ENCODE measurements around the gene VAX1.
A peak's percentile ranks its signal among the peaks of the same experiment; 100 is the strongest.
"Not testable (repeated sequence)": the region's sequence is repeated elsewhere in the genome, so short reads cannot be mapped to it uniquely, and the experiment has no call there.

VAX1 gene

DNA sequence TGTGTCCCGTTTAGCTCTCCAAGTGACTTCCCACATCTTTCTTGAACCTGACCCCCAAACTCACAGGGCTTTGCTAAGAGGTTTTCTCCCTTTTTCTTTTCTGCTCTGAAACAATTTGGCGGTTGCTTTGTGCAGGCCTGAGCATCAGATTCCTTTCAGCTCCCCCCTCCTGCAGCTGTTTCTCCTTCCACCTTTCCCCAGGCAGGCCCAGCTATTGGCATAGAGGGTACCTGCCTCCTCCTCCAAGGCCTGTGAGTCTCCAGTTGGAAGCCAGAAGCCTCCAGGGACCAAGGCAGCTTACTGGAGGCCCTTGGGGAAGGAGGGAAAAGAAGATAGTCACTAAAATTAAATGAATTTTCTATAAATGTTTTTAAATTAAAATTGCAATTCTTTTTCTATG is 7.7 kb downstream of the VAX1 start:
- Histone ChIP-seq H3K9me2 (replicated peaks; ENCODE audit: control insufficient read depth, low read length) (no peaks in the 10 kb centered on the region), H3K27me3 (ENCODE audit: control insufficient read depth, low read length) (no peaks in the 10 kb centered on the region), H3F3A (ENCODE audit: control insufficient read depth, insufficient read depth) (no peaks in the 10 kb centered on the region), H3K9me3 (ENCODE audit: control insufficient read depth, insufficient read depth, low read length) (no peaks in the 10 kb centered on the region), H3K36me3 (ENCODE audit: control insufficient read depth, low read length) (no peaks in the 10 kb centered on the region), H3K4me1 (ENCODE audit: control insufficient read depth, low read length) (no peaks in the 10 kb centered on the region), H3K79me2 (ENCODE audit: control insufficient read depth, low read length) (no peaks in the 10 kb centered on the region), H3K4me2 (ENCODE audit: low read length) (no peak overlapping the region), H3K4me3 (ENCODE audit: low read length) (no peak overlapping the region), H4K20me1 (ENCODE audit: control insufficient read depth, insufficient read depth, low read depth, low read length) (no peaks in the 10 kb centered on the region), H3K27ac (ENCODE audit: low read depth, low read length) (no peak overlapping the region)
- TF ChIP-seq EZH2phosphoT487 (IDR thresholded peaks at IDR 0.05; ENCODE audit: borderline replicate concordance, low read length), result no peak
- TF ChIP-seq, protein P1, sequence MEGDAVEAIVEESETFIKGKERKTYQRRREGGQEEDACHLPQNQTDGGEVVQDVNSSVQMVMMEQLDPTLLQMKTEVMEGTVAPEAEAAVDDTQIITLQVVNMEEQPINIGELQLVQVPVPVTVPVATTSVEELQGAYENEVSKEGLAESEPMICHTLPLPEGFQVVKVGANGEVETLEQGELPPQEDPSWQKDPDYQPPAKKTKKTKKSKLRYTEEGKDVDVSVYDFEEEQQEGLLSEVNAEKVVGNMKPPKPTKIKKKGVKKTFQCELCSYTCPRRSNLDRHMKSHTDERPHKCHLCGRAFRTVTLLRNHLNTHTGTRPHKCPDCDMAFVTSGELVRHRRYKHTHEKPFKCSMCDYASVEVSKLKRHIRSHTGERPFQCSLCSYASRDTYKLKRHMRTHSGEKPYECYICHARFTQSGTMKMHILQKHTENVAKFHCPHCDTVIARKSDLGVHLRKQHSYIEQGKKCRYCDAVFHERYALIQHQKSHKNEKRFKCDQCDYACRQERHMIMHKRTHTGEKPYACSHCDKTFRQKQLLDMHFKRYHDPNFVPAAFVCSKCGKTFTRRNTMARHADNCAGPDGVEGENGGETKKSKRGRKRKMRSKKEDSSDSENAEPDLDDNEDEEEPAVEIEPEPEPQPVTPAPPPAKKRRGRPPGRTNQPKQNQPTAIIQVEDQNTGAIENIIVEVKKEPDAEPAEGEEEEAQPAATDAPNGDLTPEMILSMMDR (IDR thresholded peaks at IDR 0.05; ENCODE audit: low read depth, low read length, poor library complexity, severe bottlenecking), result no peak

DNA sequence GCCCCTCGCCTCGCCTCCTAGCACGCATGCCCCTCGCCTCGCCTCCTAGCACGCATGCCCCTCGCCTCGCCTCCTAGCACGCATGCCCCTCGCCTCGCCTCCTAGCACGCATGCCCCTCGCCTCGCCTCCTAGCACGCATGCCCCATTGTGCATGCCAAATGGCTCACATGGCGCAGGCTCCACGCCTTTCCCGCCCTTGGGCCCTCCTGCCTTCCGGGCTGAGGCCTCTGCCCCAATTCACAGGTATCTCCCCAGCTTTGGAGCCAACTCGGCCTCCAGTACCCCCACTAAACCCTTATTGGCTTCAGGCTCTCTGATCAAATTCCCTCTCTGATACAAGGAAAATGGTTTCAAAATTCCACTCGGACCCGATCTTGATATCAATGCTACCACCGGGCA is 11.4 kb downstream of the VAX1 start:
- not testable (repeated sequence) for H3K27me3 ChIP-seq (ENCODE audit: control insufficient read depth, low read length); H3K27ac ChIP-seq (ENCODE audit: low read depth, low read length); H4K20me1 ChIP-seq (ENCODE audit: control insufficient read depth, insufficient read depth, low read depth, low read length)

DNA sequence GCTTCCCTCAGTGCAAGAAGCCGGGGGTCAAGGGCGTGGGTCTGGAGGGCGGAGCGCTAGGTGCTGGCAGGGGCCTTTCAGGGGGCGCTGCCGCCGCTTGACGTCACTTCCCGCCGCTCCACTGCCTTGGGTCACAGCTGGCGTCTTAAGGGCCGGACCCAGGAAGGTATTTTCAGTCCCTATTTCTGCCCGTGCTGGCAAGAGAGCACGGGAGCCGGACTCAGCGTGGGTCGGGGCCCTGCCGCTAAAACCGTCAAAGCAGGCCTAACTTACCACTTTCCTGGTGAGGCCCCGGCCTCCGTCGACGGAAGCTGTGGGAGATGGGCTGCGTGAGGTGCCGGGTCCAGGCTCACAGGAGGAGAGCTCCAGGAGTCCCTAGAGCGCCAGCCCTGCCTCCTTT is 12.0 kb downstream of the VAX1 start:
- Histone ChIP-seq H3K27ac (ENCODE audit: low read depth, low read length) (no peak overlapping the region), H3K4me1 (ENCODE audit: control insufficient read depth, low read length) (no peaks in the 10 kb centered on the region), H3K36me3 (ENCODE audit: control insufficient read depth, low read length) (no peaks in the 10 kb centered on the region), H3K9me2 (replicated peaks; ENCODE audit: control insufficient read depth, low read length) (no peaks in the 10 kb centered on the region), H4K20me1 (ENCODE audit: control insufficient read depth, insufficient read depth, low read depth, low read length) (no peaks in the 10 kb centered on the region), H3K9me3 (ENCODE audit: control insufficient read depth, insufficient read depth, low read length) (no peaks in the 10 kb centered on the region), H3F3A (ENCODE audit: control insufficient read depth, insufficient read depth) (no peaks in the 10 kb centered on the region), H3K4me2 (ENCODE audit: low read length) (no peak overlapping the region), H3K4me3 (ENCODE audit: low read length) (no peak overlapping the region), H3K79me2 (ENCODE audit: control insufficient read depth, low read length) (no peaks in the 10 kb centered on the region), H3K27me3 (ENCODE audit: control insufficient read depth, low read length) (no peaks in the 10 kb centered on the region)
- TF ChIP-seq, protein P1 (IDR thresholded peaks at IDR 0.05; ENCODE audit: low read depth, low read length, poor library complexity, severe bottlenecking), result no peak
- no peak for TF ChIP-seq EZH2phosphoT487 (IDR thresholded peaks at IDR 0.05; ENCODE audit: borderline replicate concordance, low read length)

More for the DNA sequence above, 11.4 kb downstream of the VAX1 start:
- H3K4me1 ChIP-seq (ENCODE audit: control insufficient read depth, low read length); H3K9me3 ChIP-seq (ENCODE audit: control insufficient read depth, insufficient read depth, low read length); H3K9me2 ChIP-seq (replicated peaks; ENCODE audit: control insufficient read depth, low read length); H3K79me2 ChIP-seq (ENCODE audit: control insufficient read depth, low read length); H3F3A ChIP-seq (ENCODE audit: control insufficient read depth, insufficient read depth); H3K4me2 ChIP-seq (ENCODE audit: low read length); H3K36me3 ChIP-seq (ENCODE audit: control insufficient read depth, low read length); H3K4me3 ChIP-seq (ENCODE audit: low read length): not testable (repeated sequence)

DNA sequence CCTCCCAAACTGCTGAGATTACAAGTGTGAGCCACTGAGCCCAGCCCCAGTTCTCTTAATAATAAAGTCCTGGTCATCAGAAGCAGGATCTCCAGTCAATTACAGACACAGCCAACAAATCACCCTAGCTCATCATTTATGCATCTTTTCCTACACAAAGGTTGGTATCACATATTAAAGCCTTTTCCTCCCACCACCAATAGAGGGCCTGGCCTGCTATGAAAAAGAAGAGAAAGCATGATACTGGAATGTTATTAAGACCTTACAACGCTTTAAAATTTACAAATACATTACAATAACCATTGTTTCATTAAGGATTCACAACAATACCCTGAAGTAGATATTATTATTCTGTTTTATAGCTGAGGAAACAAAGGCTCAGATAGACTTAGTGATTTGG is 25.9 kb downstream of the VAX1 start:
- no peak overlapping the region for H3K27ac ChIP-seq (ENCODE audit: low read depth, low read length)
- H3K9me2 ChIP-seq (replicated peaks; ENCODE audit: control insufficient read depth, low read length), result no peaks in the 10 kb centered on the region
- H3K4me1 ChIP-seq (ENCODE audit: control insufficient read depth, low read length), result no peaks in the 10 kb centered on the region
- H3F3A ChIP-seq (ENCODE audit: control insufficient read depth, insufficient read depth), result no peaks in the 10 kb centered on the region
- H4K20me1 ChIP-seq (ENCODE audit: control insufficient read depth, insufficient read depth, low read depth, low read length), result no peaks in the 10 kb centered on the region
- no peaks in the 10 kb centered on the region for H3K36me3 ChIP-seq (ENCODE audit: control insufficient read depth, low read length)
- TF ChIP-seq, protein P1 (IDR thresholded peaks at IDR 0.05; ENCODE audit: low read depth, low read length, poor library complexity, severe bottlenecking), result peak; percentile 34
- TF ChIP-seq EZH2phosphoT487 (IDR thresholded peaks at IDR 0.05; ENCODE audit: borderline replicate concordance, low read length), result no peak
- H3K27me3 ChIP-seq (ENCODE audit: control insufficient read depth, low read length), result no peaks in the 10 kb centered on the region
- H3K79me2 ChIP-seq (ENCODE audit: control insufficient read depth, low read length), result no peaks in the 10 kb centered on the region
- H3K4me3 ChIP-seq (ENCODE audit: low read length), result no peak overlapping the region
- no peak overlapping the region for H3K4me2 ChIP-seq (ENCODE audit: low read length)
- no peaks in the 10 kb centered on the region for H3K9me3 ChIP-seq (ENCODE audit: control insufficient read depth, insufficient read depth, low read length)

All from DOHH2 (cell line).